Epithelial cell of prostate (primary cell): ENCODE data around the gene ASIC3.

Source experiments
- DNase-seq: peaks from one replicate; pipeline ENCODE4 v3.0.0-alpha.2; 2011; ENCODE audit warnings: low read depth, low spot score
- H3K27ac ChIP-seq: fragments of 450-650 bp; 2 replicates; pipeline ENCODE4 v1.5.1; 2017; ENCODE audit warnings: mild to moderate bottlenecking

Gene ASIC3

DNA sequence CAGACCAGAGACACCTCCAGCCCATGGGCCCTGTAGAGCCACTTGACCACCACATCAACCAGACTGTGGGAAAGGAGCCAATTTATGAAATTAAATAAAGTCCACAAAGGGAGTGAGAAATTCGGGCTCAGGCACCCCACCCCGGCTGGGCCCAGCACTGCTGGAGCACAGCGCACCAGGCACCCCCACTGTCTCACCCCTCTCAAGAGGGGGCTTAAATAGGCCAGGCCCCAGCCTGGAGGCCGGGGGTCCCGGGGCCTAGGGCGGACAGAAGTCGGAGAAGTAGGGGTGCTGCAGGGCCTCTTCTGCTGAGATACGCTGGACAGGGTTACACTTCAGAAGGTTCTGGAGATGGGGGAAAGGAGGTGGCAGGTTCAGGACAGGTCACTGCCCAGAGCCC is 5.4 kb downstream of the ASIC3 start:
- DNase-seq = no peak

DNA sequence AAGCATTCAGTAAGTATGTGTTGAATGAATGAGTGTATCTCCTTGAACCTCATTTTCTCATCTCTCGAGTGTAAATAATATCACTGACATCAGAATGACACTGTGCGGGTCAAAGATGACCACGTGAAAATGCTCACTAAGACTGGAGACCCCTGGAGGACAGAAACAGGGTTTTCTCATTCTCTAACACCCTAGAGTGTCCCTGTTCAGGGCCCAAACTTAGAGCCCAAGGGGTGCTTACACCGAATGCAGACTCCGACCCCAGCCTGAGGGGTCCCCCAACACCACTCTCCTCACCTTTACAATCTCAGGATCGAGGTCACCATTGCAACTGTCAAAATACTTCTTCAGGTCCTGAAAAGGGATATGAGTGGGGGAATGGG is 7.9 kb downstream of the ASIC3 start:
- DNase-seq = no peak
- H3K27ac ChIP-seq = no peak overlapping the region

More for the DNA sequence above, 5.4 kb downstream of the ASIC3 start:
- H3K27ac ChIP-seq = no peak overlapping the region

GRCh38 chr7:151056666-151057505 is 8.6 kb downstream of the ASIC3 start:
- no peak overlapping the region for H3K27ac ChIP-seq
- no peak for DNase-seq

GRCh38 chr7:151057506-151057988 is 9.2 kb downstream of the ASIC3 start, which contains the start of gene CDK5:
TSS of gene CDK5 (minus strand) at chr7:151057897. CDS start at chr7:151057848, 49 bp downstream.
- no peak for DNase-seq
- H3K27ac ChIP-seq = peak within 1 kb of the TSS; percentile 94

- peak; percentile 99 for DNase-seq
- peak overlapping the region; percentile 94 for H3K27ac ChIP-seq
Measured at GRCh38 chr7:151057989-151058780, 9.9 kb downstream of the ASIC3 start.

- no peak for DNase-seq
- peak overlapping the region; percentile 94 for H3K27ac ChIP-seq
Measured at GRCh38 chr7:151058781-151059366, 10.5 kb downstream of the ASIC3 start.

DNA sequence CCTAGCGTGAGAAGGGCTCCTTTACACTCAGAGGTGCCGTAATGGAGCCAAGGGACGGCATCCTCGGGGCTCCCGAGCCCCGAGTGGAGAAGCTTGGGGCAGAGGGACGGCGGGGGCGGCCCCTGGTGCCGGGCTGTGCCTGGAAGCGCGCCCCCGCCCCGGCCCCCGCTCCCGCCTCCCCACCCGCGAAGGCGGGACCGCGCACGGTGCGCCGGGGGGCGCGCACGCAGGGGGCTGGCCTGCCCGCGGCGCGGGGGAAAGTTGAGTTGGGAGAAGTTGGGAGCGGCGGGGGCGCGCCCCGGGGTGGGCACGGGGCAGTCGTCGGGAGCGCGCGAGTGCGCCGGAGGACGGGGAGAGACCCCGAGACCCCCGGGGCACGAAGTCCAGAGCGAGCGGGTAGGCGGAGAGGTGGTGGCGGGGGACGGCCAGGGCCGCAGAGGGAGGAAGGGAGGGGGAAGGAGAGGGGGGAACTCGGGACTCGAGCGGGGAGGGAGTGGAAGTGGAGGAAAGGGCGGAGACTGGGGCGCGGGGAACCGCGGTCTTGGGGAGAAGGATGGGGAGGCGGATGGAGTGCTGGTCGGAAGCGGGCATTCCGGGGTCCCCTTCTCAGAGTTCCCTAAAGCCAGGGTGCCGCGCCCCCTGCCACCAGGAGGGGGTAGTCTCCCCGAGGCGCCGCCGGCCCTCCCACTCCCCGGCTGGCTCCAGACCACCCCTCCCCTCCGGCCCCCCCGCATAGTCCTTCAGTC is 11.2 kb downstream of the ASIC3 start, which contains the start of gene SLC4A2:
Gene SLC4A2, plus strand, starts transcription at position 223 of the 746 bp plus-strand sequence. CDS start 2,399 bp downstream, outside the sequence.
- H3K27ac ChIP-seq = peak within 1 kb of the TSS; percentile 94
- no peak for DNase-seq

GRCh38 chr7:151060113-151060415 is 11.7 kb downstream of the ASIC3 start:
- DNase-seq = no peak
- peak overlapping the region; percentile 94 for H3K27ac ChIP-seq

GRCh38 chr7:151060416-151061212 is 12.3 kb downstream of the ASIC3 start:
- DNase-seq = no peak
- H3K27ac ChIP-seq = peak overlapping the region; percentile 94

GRCh38 chr7:151061213-151062110 is 13.1 kb downstream of the ASIC3 start:
- DNase-seq = no peak
- H3K27ac ChIP-seq = no peak overlapping the region

DNA sequence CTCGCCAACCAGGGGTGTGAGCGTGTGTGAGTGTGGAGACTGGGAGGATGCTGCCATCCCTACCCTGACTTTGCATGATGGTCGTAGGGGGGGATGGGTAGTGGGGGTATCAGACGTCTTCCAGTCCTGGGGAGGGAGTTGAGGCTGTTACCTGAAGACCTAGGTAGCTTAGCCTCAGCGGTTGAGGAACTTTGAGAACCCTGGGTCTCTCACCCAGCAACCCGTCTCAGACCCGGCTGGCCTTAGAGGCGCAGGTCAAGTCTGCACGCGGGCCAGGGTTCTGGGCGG is 13.7 kb downstream of the ASIC3 start:
- H3K27ac ChIP-seq = no peak overlapping the region
- DNase-seq = no peak

DNA sequence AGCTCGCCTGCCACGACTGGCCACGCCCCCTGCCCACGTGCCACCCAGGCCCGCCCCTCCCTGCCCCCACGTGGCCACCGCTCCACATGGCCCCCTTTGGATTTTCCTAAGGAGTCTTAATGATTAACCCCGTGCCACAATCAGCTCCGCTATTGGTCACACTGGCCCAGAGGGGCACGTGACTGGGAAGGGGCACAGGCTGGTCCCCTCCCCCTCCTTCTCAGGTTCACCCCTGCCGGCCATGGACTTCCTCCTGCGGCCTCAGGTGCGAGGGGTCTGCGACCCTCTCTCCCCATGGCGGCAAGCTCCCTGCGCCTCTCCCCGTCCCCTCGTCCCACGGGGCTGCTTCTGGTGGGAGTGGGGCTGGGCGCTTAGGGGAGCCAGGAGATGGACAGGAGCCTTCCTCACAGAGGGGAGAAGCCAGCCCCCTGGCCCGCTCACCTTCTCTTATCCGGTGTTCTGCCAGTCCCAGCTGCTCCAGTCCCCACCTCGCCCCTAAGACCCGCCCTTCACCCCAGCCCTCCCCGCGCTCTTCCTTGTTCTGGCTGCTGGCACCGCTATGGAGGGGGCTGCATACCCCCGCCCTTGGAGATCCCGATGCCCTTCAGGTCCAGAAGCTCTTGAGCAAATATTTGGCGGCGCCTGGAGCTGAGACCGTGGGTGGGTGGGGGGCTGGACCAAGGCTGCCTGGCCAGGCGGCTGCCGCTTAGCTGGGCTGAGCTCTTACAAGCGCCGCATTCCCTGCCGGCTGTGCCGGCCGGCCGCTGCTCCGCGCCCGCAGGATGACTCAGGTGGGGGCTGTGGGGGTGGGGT is 14.3 kb downstream of the ASIC3 start:
- no peak for DNase-seq
- peak overlapping the region; percentile 41 for H3K27ac ChIP-seq

DNA sequence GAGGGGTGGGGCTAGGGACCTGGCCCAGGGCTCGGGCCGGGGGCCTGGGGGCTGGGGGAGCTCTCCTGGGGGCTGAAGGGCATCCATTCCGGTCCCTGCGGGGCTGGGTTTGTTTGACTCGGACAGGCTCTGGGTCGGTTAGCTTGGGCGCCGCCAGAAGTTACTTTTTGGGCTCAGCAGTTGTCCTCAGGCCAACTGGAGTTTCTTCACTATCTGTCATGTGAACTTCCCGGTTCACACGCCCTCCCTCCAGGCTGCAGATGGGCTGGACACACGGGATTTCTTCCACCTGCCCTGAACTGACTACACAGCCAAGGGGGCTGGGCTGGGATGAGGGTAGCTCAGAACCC is 14.9 kb downstream of the ASIC3 start:
- DNase-seq = no peak

GRCh38 chr7:151064454-151064853 is 16.1 kb downstream of the ASIC3 start:
- DNase-seq = no peak
- H3K27ac ChIP-seq = no peak overlapping the region

More for the DNA sequence above, 14.9 kb downstream of the ASIC3 start:
- peak overlapping the region; percentile 41 for H3K27ac ChIP-seq

DNA sequence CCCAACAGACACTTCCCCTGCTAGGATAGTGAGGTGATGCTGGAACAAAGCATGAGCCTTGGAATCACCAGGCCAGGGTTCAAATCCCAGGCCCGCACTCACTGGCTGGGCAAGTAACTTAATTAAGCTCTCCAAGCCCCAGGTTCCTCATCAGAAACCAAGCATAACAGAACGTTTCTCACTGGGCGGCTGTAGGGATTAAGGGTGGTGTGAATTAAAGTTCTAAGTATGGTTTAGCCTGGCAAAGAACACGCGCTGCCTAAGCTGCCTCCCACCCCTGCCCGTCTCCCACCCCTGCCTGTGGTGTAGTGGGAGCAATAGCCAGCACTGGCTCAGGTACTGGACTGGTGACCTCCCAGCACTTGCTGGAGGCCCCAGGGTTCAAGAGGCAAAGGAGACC is 16.7 kb downstream of the ASIC3 start:
- no peak for DNase-seq
- H3K27ac ChIP-seq = no peak overlapping the region

DNA sequence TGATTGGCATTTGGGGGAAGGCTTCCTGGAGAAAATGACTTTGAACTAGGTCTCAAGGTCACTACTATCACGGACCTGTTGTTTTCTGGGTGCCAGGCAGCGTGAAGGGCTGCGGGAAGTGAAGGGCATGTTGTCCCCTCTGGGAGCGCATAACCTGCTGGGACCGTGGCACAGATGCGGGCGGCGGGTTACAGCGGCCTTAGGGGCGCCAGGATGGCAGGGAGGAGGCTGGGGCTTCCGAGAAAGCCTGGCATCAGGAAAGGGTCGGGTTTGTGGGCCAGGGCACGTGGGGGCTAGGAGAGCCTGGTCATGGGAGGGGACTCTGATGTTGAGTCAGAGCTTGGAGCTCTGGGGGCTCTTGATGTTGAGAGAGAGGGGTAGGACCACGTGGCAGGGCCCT is 17.2 kb downstream of the ASIC3 start:
- no peak overlapping the region for H3K27ac ChIP-seq
- no peak for DNase-seq

DNA sequence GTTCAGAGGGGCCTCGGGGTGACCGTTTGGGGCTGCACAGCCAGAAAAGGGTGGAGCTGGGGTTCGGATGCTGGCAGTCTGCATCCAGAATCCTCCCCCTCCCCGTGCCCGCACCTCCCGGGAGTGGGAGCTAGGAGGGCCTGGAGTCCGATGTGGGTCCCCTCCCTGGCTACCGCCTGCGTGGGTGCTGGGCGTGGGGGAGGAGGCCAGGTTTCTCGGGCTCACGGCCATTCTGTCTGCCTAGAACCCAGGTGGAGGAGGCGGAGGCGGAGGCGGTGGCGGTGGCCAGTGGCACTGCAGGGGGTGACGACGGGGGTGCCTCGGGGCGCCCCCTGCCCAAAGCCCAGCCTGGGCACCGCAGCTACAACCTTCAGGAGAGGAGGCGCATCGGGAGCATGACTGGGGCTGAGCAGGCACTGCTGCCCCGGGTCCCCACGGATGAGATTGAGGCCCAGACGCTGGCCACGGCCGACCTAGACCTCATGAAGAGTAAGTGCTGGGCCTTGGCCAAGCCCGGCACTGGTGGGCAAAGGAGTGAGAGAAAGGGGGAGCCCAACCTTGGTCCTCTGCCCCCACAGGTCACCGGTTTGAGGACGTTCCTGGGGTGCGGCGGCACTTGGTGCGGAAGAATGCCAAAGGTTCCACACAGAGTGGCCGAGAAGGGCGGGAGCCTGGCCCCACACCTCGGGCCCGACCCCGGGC is 18.1 kb downstream of the ASIC3 start:
- no peak for DNase-seq
- H3K27ac ChIP-seq = no peak overlapping the region
